GM18520 (cell line): ENCODE results near the gene PTPN20.
"Not testable (repeated sequence)": the region's sequence is repeated elsewhere in the genome, so short reads cannot be mapped to it uniquely, and the experiment has no call there.

Source experiments
- ATAC-seq: cut with Tn5 transposase; IDR thresholded peaks from one replicate; pipeline ENCODE4 v1.9.1; 2021; ENCODE audit not compliant: unreplicated experiment

Gene PTPN20

DNA sequence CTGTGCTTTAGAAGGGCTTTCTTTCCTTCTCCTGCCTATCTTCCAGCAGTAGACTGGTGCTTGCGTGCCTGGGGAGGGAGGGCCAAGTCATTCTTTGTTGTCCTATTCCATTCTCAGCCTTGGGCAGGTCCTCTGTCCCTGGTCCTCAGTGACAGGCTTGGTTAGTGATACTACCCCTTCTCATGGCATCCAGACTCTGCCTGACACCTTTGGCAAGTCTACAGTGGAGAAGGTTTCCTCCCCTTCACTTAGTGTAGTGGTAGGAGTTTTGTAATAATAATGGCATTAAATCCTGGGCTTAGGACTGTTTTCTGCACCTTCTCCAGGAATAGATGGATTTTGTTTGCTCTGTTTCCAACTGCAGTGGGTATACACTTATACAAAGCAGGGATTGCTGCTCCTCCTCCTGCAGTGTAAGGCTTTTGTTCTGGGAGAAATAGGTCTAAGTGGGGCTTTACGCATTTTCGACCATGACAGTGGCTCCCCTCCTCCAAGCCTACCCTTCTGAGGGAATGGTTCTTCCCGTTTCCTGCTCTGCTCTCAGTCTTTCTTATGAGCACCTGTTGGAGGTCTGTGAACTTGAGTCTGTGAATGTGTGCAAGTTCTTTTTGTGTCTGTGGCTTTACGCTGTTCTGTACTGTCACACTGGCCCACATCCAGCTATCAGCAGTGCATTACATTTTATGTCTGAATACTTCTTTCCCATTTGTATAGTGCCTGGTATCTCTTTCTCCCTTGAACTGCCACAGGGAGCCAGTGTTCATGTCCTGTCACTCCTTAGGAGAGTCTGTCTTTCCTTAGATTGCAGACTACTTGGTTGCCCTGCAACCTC is 37.7 kb downstream of the PTPN20 start:
- not testable (repeated sequence) for ATAC-seq

DNA sequence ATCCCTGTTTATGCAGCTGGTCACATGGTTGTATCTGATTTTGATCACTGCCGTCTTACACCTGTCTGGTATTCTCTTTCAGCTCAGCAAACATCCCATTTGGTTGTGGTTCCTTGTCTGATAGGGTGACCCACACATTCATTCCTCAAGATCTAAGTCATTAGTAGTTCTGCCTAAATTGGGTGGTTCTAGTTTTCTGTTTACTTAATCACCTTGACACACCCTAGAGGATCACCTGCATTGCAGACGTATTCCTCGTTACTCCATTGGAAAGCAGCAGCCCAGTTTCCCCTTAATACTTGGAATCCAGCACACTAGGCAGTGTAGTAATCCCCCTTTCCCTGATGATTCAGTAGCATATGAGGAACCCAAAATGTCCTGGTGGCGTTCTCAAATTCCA is 41.3 kb downstream of the PTPN20 start:
- not testable (repeated sequence) for ATAC-seq

DNA sequence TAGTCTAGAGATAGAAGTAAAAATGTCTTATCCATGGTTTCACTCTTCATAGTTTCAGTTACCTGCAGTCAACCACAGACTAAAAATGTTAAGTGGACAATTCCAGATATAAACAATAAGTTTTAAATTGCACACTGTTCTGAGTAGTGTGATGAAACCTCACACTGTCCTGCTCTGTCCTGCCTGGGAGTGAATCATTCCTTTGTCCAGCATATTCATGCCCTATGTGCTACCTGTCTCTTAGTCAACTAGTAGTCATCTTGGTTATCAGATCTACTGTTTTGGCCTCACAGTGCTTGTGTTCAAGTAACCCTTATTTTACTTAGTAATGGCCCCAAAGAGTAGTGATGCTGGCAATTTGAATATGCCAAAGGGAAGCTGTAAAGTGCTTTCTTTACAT is 49.5 kb downstream of the PTPN20 start:
- ATAC-seq, result not testable (repeated sequence)

DNA sequence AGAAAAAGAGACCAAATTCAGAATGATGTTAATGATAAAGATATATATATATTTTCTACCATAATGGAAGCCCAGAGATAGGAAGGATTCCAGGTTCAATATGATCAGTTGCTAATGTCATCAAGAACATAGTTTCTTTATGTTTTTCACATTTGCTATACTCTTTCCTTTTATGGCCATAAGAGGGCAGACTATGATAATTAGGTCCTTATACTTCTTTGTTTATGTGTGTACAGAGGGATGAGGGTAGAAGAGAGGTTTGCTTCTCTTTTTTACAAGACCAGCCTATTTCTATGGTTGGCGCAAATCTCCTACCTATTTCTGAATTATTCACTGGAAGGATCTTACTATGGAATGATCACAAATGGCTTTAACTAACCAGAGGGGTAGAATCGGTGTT is 52.1 kb downstream of the PTPN20 start:
- ATAC-seq, result not testable (repeated sequence)

DNA sequence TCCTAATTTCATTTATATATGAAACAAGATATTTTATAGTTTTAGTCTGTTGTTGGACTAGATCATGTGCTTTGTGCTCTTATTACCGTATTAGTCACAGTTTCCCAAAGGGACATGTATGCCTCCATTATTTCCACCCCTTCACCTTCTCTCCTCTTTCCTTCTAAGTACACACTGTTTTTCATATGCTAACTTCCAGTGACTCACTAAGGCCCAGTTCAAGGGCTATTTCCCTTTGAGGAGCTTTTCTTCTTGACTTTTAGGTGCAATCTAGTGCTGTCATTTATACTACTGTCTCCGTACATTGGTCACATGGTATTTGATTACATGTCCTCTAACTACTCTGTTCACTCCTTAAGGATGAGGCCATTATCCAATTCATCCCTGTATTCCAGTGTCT is 55.8 kb downstream of the PTPN20 start:
- ATAC-seq, result not testable (repeated sequence)

DNA sequence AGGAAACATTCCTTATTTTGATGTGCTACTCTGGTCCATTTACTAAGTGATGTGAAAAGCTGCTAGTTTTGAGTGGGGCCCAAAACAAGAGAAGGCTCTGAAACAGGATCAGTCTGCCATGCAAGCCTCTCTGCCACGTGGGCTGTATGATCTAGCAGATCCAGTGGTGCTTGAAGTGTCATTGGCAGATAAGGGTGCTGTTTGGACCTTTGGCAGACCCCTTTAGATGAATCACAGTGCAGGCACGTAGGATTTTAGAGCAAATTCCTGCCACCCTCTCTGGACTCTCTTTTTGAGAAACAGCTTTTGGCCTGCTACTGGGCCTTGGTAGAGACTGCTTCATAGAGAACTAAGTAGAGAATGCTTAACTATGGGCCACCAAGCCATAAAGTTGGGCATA is 69.0 kb downstream of the PTPN20 start:
- ATAC-seq, result not testable (repeated sequence)

DNA sequence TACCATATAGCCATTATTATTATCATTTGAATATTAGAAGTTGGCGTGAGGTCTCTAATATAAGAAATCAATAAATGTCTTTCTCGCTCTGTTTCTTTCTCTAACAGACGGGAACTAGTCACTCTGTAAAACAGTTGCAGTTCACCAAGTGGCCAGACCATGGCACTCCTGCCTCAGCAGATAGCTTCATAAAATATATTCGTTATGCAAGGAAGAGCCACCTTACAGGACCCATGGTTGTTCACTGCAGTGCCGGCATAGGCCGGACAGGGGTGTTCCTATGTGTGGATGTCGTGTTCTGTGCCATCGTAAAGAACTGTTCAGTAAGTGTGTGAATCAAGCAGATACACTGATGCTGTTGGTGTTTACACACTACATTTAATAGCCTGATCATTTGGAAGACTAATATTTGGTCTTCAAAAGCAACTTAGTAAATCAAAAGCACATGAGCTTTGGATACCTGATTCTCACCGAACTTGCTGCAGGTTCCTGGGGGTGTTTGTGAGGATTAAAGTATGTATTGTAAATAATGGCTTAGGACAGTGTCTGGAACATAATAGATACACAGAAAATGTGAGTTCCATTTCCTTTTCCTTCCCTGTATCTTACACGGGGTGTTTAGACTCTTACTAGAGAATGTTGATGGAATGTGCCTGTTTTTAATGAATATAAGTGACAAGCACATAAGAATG is 76.2 kb downstream of the PTPN20 start:
- peak; percentile 83 for ATAC-seq

DNA sequence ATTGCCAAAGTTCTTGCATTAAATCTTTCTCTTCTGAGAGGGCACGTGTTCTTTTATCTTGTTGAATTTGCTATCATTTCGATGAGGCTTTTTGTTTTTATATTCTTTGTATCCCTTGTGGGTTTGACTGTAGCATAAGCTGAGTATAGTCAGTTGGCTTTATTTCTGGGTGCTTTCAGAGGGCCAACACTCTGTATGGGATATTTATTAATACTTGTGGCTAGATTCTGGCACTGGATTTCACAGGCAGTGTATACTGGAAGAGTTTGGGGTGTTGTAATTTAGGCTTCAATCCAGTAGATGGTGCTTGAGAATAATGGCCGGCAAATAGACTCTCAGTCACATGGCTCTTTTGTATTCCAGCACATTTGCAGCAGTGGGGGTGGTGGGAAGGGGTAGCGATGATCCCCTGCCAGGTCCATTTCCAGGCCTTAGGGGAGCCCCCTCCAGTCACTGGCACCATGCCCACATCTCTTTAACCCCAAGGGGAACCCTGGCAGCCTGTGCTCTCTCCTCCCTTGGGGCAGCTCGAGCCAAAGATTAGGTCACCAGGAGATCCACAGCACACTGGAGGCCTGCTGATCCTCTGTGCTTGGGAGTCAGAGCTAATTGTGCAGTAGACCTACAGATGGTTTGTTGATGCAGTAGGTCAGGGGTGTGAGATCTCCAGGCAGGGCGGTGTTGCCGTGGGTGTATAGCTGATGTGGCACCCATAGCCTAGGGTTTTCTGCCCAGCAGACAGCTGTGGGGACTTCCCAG is 81.8 kb downstream of the PTPN20 start:
- ATAC-seq, result no peak

DNA sequence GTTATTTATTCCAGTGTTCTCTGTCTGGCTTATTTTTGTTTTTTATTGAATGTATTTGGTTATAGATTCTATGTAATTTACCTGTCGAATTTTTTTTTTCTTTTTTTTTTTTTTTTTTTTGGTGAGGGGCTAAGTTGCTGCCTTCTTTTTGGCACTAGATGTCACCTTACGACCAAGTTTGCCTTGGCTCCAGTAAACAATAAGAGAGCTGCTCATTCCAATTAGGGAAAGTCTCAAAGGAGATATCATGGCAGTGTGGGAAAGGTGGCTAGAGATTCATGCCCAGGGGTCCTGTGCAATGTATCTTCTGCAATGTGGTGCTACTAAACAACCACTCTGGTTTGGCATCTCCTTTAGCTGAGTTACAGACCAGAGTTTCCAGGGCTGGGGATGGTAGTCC is 84.0 kb downstream of the PTPN20 start:
- ATAC-seq, result no peak

DNA sequence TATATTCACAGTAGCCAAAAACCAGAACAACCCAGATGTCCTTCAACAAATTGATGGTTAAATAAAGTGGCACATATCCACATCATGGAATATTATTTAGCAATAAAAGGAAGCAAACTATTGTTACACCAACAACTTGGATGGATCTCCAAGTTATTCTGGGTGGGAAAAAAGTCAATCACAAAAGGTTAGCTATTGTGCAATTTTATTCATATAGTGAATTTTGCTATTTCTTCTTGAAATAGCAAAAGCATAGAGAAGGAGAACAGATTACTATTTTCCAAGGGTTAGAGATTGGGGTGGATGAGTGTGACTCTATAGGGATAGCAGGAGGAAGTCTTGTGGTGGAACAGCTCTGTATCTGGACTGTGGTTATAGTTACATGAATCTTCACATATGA is 87.0 kb downstream of the PTPN20 start:
- no peak for ATAC-seq

DNA sequence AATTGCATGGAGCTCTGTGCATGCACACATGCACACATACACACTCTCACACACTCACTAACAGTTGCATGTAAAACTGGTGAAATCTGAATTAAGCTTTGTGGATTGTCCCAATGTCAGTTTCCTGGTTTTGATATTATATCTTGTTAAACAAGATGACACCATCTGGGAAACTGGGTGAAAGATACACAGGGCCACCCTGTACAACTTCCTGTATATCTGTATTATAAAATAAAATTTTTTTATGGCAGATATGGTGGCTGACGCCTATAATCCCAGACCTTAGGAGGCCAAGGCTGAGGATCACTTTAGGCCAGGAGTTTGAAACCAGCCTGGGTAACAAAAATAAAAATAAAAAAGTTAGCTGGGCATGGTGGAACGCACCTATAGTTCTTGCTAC is 87.4 kb downstream of the PTPN20 start:
- no peak for ATAC-seq

DNA sequence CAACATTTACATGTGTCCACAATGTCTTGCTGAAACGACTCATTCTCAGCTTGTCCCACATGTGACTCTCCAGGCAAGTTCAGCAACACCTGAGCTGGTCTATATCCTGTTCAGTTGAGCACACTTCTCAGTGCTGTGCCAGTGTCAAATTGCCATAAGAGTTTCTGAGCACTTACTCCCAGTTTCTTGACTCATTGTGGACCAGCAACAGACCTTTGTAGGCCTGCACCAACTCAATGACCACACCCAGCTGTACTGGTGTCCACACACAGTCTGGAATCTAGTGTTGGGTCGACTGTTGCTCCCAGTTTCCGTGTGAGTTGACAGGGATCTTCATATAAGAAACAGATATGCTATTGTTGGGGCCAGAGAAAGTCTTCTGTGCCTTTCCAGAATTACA is 88.0 kb downstream of the PTPN20 start:
- ATAC-seq, result no peak

DNA sequence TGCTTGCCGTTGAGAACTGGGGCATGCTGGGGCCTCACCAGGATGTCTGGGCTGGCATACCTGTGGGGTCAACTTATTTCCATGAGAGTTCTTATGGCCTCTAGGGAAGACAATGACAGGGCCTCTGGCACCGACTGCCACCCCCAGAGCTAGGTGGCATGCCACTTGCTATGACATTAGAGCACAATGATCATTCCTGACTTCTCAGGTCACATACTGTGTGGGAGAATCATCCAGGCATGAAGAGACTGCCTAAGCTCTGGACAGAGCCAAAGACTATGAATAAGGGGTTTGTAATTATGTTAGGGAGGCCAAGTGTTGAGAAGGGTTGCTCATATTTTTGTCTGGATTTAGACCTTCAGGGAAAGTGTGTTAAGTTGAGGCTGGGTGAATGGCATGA is 97.5 kb downstream of the PTPN20 start:
- ATAC-seq, result no peak

DNA sequence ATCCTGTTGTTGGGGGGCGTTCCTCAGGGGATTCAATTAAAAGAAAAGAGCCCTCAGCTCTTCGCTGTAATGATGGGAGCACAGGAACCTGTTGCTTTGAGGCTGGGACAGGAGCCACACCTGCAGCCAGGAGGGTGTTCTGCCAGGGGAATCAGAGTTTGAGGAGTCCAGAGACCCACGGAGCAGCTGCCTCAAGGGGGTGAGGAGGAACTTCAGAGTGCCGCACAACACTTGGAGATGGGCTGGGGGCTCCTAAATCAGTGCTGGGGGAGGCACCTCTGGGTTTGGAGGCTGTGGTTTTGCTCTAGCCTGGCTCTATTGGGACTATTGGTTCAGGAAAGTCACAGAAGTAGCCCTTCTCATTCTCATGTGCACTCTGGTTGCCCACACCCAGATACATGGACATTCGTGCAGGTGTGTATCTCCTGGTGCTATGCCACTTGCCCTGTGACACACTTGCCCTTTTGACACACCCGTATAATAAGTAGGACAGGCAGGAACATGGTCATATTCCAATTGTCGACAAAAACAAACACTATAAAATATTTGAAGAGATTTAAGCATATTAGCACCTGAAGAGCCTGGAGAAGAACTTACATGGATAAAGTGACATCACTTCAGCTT is 98.1 kb downstream of the PTPN20 start:
- ATAC-seq, result no peak

DNA sequence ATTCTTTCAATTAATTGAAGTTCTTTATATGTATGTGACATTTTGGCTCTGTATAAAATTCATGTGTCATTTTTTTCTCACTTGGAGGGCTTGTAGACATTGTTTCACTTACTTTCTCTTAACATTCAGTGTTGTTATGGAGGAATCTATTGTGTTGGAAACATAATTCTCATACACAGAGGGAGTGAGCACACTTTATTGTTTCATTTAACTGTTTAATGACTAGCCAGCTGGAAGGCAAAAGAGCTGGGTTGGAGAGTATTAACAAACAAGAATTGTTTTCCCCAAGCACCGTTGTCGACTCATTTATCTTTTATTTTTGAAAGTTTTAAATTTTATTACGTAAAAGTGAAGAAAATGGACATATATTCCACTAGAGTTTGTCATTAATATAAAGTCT is 98.8 kb downstream of the PTPN20 start:
- no peak for ATAC-seq

DNA sequence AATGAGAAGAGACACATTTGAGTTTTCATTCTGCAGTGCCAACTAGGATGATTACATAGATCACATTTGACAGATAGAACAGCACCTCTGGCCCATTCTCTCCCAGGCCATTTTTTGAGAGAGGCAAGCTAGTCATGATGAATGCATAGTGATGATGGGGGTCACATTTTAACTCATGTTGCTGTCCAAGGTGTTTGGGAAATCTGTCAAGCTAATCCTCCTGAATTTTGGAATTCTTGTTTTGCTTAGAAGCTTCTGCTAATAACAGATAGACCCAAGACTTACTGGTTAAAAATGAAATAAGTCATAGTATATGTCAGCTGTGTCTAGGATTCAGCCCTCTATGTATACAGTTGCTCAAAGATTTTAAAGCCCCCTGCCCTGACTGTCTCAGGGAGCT is 101.0 kb downstream of the PTPN20 start:
- ATAC-seq, result no peak

DNA sequence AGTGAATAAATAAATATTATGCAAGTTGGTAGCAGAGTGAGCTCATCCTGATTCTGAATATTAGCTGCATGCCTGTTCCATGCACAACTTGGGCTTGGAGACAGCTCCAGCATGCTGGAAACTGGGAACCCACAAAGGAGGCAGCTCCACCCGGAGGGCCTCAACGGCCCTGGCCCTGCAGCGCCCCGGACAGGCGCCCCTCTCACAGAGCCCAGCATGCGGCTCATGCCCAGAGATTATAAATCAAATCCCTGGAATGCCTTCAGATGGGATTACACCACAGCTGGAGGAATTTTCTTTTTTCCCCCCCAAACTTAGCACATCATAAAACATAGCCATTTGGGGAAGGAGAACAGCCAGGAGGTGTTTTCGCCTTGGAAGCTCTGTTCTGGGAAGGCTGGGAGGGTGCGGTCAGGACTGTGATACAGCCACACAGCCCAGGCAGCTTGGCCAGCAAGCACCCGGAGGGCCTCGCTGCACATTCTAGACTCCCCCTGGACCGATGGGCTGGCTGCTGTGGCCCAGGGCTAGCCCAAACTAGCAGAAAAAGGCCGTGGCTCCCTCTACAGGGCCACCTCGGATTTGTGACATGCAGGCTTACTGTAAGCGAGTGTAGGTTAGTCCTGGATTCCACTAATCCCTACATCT is 102.4 kb downstream of the PTPN20 start:
- ATAC-seq, result no peak

DNA sequence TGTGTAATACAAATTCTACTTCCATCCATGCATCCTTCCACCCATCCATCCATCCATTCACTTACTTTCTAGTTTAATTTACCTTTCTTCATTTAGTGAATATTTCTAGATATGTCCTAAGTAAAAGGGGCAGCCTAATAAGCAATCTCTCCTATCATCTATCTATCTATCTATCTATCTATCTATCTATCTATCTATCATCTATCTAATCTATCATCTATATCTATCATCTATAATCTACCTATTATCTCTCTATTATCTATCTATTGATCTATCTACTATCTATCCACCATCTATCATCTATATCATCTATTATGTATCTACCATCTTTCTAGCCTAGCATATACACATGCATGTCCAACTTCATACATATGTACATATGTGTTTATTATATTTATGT is 104.2 kb downstream of the PTPN20 start:
- ATAC-seq, result no peak

DNA sequence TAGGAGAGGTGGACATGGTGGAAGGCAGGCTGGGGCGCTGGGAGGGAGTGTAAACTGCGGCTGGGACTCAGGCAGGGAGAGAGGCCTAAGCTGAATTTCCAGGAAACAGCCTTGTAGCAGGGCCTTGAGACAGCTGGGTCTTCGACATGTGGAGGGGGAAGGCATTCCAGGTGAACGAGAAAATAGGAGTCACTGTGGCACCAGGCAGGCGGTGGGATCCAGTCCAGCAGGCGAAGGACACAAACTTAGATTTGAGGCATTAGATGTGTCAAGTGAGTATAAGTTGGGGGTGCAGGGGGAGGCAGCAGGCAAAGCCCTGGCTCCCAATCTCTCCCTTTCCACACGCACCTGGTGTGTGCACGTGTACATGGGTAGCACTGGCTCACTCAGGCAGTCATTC is 105.3 kb downstream of the PTPN20 start:
- no peak for ATAC-seq

DNA sequence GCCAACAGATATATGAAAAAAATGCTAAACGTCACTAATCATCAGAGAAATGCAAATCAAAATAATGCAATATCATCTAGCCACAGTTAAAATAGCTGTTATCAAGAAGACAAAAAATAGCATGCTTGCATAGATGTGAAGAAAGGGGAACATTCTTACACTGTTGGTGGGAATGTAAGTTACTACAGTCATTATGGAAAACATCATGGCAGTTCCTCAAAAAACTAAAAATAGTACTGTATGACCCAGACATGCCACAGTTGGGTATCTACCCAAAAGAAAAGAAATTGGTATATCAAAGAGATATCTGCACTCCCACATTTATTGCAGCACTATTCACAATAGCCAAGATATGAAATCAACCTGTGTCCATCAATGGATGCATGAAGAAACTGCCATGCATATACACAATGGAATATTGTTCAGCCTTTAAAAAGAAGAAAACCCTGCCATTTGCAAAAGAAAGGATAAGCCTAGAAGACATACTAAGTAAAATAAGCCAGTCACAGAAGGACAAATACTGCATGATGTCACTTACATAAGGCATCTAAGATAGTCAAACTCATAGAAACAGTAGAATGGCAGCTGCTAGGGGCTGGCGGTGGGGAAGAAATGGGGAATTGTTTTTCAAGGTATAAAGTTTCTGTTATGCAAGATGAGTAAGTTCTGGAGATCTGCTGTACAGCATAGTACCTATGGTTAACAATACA is 107.0 kb downstream of the PTPN20 start:
- no peak for ATAC-seq
